Measurements from ENCODE around the gene ATOH8.

DNA sequence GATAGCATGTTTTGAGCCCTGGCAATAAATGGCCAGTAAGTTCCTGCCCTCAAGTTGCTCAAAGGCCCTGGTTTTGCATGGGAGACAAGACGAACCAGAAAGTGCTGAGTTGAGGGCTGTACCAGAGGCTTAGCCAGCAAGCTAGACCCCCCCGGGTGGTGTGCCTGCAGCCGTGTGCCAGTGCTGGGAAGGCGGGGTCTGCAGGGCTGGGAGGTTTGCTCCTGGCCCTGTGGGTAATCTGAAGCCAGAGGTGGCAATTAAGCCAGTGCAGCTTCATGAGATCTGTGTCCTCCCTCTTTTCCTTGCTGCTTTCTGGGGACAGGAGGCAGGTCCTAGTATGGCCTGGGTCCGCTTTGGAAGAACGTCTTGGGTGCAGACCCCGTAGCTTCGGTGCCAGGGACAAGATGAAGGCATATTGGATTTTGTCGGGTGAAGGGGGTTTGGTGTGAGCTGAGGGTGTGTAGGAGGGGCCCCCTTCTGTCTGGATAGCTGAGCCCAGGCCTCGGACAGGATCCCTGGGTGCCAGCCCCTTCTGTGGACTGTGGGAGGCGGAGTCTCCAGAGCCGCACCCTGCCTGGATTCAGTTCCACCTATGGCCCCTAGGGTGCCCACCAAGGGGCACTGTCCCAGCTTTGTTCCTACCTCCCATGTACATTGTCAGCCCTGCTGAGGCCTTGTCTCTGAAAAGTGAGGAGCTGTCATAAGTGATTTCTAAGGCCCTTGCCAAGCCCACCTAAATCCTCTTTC is 15.6 kb downstream of the ATOH8 start:
- TF ChIP-seq POLR2AphosphoS5 (IDR thresholded peaks at IDR 0.05; ENCODE audit: low read depth, low read length) (no peak), FOSL2 (IDR thresholded peaks at IDR 0.05; ENCODE audit: borderline replicate concordance, low read depth) (no peak), CTCF (IDR thresholded peaks at IDR 0.05) (peak; percentile 54), JUND (IDR thresholded peaks at IDR 0.05) (no peak), SMC3 (IDR thresholded peaks at IDR 0.05; ENCODE audit: low read depth, low read length) (no peak), EP300 (IDR thresholded peaks at IDR 0.05; ENCODE audit: borderline replicate concordance in 1 of 2, low read depth in 1 of 2, low read length in 1 of 2) (no peak), EZH2phosphoT487 (IDR thresholded peaks at IDR 0.05; ENCODE audit: borderline replicate concordance, low read depth) (no peak), GABPA (IDR thresholded peaks at IDR 0.05; ENCODE audit: low read depth) (no peak), RAD21 (IDR thresholded peaks at IDR 0.05; ENCODE audit: low read length) (no peak), RFX5 (IDR thresholded peaks at IDR 0.05; ENCODE audit: low read length) (no peak), CHD2 (IDR thresholded peaks at IDR 0.05; ENCODE audit: low read length, partially characterized antibody) (no peak), MXI1 (IDR thresholded peaks at IDR 0.05; ENCODE audit: low read depth, low read length) (no peak)
- TF ChIP-seq, protein P1, sequence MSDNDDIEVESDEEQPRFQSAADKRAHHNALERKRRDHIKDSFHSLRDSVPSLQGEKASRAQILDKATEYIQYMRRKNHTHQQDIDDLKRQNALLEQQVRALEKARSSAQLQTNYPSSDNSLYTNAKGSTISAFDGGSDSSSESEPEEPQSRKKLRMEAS (IDR thresholded peaks at IDR 0.05; ENCODE audit: low read depth) = no peak
- TF ChIP-seq, protein P2, sequence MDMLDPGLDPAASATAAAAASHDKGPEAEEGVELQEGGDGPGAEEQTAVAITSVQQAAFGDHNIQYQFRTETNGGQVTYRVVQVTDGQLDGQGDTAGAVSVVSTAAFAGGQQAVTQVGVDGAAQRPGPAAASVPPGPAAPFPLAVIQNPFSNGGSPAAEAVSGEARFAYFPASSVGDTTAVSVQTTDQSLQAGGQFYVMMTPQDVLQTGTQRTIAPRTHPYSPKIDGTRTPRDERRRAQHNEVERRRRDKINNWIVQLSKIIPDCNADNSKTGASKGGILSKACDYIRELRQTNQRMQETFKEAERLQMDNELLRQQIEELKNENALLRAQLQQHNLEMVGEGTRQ (IDR thresholded peaks at IDR 0.05; ENCODE audit: borderline replicate concordance, low read depth, low read length) = no peak

Measured in SK-N-SH (cell line).